Panc1 (cell line): ENCODE data around the gene KRT4.

Experiments
- POLR2AphosphoS5 ChIP-seq: IDR thresholded peaks from 2 replicates; pipeline ENCODE4 v1.6.1; 2012; ENCODE audit warnings: mild to moderate bottlenecking, low read depth, low read length, moderate library complexity
- REST ChIP-seq, 2 experiments: IDR thresholded peaks; 2 replicates each; pipeline ENCODE4 v1.6.1; 2011 to 2012; ENCODE audit warnings: low read depth in 2 of 2, control low read depth in 1 of 2, low read length in 1 of 2, mild to moderate bottlenecking in 1 of 2, moderate library complexity in 1 of 2; ENCODE audit not compliant: insufficient read depth in 1 of 2
- TCF7L2 ChIP-seq: IDR thresholded peaks from 2 replicates; pipeline ENCODE4 v1.6.1; 2011; ENCODE audit warnings: mild to moderate bottlenecking, low read depth, low read length, inconsistent platforms
- TF ChIP-seq, protein P1 (sequence below): fragments of 450-650 bp; IDR thresholded peaks from 2 replicates; pipeline ENCODE4 v1.5.1; 2017; ENCODE audit warnings: mild to moderate bottlenecking

DNA sequence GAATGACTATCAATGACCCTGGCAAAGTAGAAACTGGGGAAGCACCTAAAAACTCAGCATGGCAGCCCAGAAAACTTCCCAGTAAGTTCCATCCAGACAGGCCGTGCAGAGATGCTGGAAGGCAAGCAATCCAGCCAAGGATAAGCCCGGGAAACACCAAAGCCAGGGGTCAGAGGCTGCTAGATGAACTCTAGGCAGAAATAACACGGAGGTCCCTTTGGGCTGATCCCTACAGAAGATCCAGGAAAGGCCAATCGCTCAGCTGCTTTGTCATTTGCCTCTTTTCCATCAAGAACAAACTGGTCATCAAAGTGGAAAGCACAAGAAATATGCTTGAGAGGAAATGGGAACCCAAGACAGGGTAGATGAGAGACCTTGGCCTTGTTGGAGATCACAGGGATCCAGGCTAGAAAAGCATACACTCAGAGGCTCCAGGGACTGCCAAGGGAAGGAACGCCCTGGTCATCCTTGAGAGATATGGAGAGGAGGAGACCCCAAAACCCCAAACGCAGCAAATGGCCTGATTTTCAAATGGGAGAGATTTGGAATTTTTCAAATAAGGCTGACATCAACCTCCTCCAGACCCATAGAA, 13.7 kb upstream of the KRT4 start:
- TF ChIP-seq POLR2AphosphoS5 (no peak), REST (IDR thresholded peaks at IDR 0.05; ENCODE audit: insufficient read depth in 1 of 2, low read depth in 2 of 2, low read length in 1 of 2) (no peak), TCF7L2 (no peak)
- TF ChIP-seq, protein P1, sequence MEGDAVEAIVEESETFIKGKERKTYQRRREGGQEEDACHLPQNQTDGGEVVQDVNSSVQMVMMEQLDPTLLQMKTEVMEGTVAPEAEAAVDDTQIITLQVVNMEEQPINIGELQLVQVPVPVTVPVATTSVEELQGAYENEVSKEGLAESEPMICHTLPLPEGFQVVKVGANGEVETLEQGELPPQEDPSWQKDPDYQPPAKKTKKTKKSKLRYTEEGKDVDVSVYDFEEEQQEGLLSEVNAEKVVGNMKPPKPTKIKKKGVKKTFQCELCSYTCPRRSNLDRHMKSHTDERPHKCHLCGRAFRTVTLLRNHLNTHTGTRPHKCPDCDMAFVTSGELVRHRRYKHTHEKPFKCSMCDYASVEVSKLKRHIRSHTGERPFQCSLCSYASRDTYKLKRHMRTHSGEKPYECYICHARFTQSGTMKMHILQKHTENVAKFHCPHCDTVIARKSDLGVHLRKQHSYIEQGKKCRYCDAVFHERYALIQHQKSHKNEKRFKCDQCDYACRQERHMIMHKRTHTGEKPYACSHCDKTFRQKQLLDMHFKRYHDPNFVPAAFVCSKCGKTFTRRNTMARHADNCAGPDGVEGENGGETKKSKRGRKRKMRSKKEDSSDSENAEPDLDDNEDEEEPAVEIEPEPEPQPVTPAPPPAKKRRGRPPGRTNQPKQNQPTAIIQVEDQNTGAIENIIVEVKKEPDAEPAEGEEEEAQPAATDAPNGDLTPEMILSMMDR: no peak
